PC-9 (cell line): Measurements from ENCODE around the gene MYO1C. TPM values are rescaled to one million over a fixed set of nuclear protein-coding genes. Genes with fewer than 3 reads are reported as not detected.

Source experiments
- BruUV-seq: library from RNA; stranded (reverse); fragments of 400-500 nt; replicated peaks from 2 replicates; lab custom pipeline; 2021; lab: Mats Ljungman, UMichigan
- CTCF ChIA-PET: fragments of 300-600 bp; sonication (Branson Sonifier 250); formaldehyde crosslinking; loops from one replicate; lab custom pipeline; 2022; ENCODE audit warnings: antibody characterized with exemption; lab: Charles Lee
- POLR2A ChIA-PET: fragments of 300-600 bp; sonication (Branson Sonifier 250); formaldehyde crosslinking; loops from one replicate; lab custom pipeline; 2022; ENCODE audit warnings: antibody characterized with exemption; ENCODE audit not compliant: unreplicated experiment; lab: Charles Lee
- DNase-seq, 2 experiments: peaks; one replicate each; pipeline versions ENCODE4 v3.0.0 to v3.0.0-alpha.2; 2015 to 2022; ENCODE audit warnings: mixed read lengths in 1 of 2
- H2AFZ ChIP-seq: fragments of 200-600 bp; sonication (generic); 2 replicates; pipeline ENCODE4 v1.8.1; 2017; ENCODE audit warnings: antibody characterized with exemption
- H3F3A ChIP-seq: fragments of 200-600 bp; sonication (generic); 2 replicates; pipeline ENCODE4 v1.8.1; 2017; ENCODE audit warnings: antibody characterized with exemption, mild to moderate bottlenecking, low read depth; ENCODE audit not compliant: insufficient read depth
- H3K27ac ChIP-seq: fragments of 200-600 bp; sonication (generic); 2 replicates; pipeline ENCODE4 v1.6.1; 2016; ENCODE audit warnings: mixed run types
- H3K27me3 ChIP-seq: fragments of 200-600 bp; sonication (generic); 2 replicates; pipeline ENCODE4 v1.6.1; 2016; ENCODE audit warnings: low read depth, mixed run types; ENCODE audit not compliant: insufficient read depth
- H3K36me3 ChIP-seq: fragments of 200-600 bp; sonication (generic); 2 replicates; pipeline ENCODE4 v1.6.1; 2016; ENCODE audit warnings: low read depth, mixed run types
- H3K4me1 ChIP-seq: fragments of 200-600 bp; sonication (generic); replicated peaks from 2 replicates; pipeline ENCODE4 v1.6.1; 2016; ENCODE audit warnings: mixed run types; ENCODE audit not compliant: insufficient read depth
- H3K4me2 ChIP-seq: fragments of 200-600 bp; sonication (generic); 2 replicates; pipeline ENCODE4 v1.6.1; 2017; ENCODE audit warnings: mixed run types
- H3K4me3 ChIP-seq: fragments of 200-600 bp; sonication (generic); 2 replicates; pipeline ENCODE4 v1.6.1; 2016; ENCODE audit warnings: mixed run types
- H3K79me2 ChIP-seq: fragments of 200-600 bp; sonication (generic); 2 replicates; pipeline ENCODE4 v1.6.1; 2017; ENCODE audit warnings: low read depth, mixed run types
- H3K9me2 ChIP-seq: fragments of 200-600 bp; sonication (generic); 2 replicates; pipeline ENCODE4 v1.8.1; 2017; ENCODE audit warnings: mild to moderate bottlenecking; ENCODE audit not compliant: insufficient read depth
- H3K9me3 ChIP-seq: fragments of 200-600 bp; sonication (generic); 2 replicates; pipeline ENCODE4 v1.8.1; 2016; ENCODE audit warnings: low read depth; ENCODE audit not compliant: insufficient read depth
- H4K20me1 ChIP-seq: fragments of 200-600 bp; sonication (generic); 2 replicates; pipeline ENCODE4 v1.8.1; 2017; ENCODE audit not compliant: insufficient read depth
- EZH2 ChIP-seq: fragments of 200-600 bp; sonication (generic); IDR thresholded peaks from 2 replicates; pipeline ENCODE4 v1.8.0; 2017; ENCODE audit warnings: antibody characterized with exemption, low read depth
- intact Hi-C: fragments of 100-400 bp; cut with micrococcal nuclease; formaldehyde crosslinking; loops from one replicate; pipeline ENCODE4 v1.10.0; 2022; ENCODE audit not compliant: unreplicated experiment
- total RNA-seq: library from RNA; stranded (reverse); gene quantifications from 2 replicates; pipeline ENCODE4 v1.2.3, GENCODE V29; 2021
- TF ChIP-seq, protein P1 (sequence below): fragments of 200-600 bp; sonication (generic); conservative IDR thresholded peaks from 2 replicates; pipeline ENCODE4 v1.6.1; 2017; ENCODE audit warnings: mixed run types, antibody characterized with exemption, mild to moderate bottlenecking, moderate library complexity

Gene MYO1C
- total RNA-seq, 1 experiment from 2014 or later: 237 TPM

DNA sequence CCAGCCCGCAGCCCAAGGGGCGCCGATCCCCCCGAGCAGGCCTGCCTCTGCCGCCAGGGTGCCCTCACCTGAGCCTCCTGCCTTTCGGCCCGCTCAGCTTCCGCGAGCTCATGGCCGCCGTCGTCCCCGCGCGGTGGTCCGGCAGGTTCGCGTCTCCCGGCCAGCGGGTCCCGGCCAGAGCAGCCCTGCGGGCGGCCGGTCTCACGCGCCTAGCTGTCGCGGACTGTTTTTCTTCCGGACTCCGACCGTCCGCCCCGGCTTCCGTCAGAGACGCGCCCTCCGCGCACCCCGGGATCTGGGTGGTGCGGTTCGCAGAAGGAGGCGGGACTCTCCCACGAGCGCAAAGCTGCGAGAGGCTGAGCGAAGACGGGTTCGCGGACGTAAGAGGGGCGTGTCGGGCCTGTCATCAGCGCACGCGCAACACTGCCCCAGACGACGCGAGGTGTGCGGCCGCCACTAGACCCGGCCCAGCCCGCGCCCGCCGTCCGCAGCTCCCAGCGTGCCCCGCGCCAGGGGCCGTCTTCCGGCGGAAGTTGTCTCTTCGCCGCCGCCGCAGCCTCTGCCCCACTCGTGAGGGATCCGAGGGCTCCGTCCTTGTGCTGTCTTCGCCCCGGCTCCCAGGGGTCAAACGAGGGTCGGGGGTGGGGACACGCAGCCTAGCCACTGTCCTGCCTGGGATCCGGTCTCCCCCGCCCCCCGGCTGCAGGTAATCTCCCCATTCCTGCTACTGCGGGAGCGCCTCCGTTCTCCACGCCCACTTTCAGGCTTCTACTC, 24.1 kb upstream of the MYO1C start, which contains the start of gene INPP5K:
Gene INPP5K, minus strand, starts transcription at position 225 of the 774 bp plus-strand sequence. Its CDS starts 113 bp downstream, at position 112.
- 0 out of 2 replicates have a peak, but pooled peaks cover 8% of the 10 kb centered on the region for H4K20me1 ChIP-seq
- peaks cover 32% of the 10 kb centered on the region for H3K79me2 ChIP-seq
- H3K36me3 ChIP-seq: no peaks in the 10 kb centered on the region; the same call in 1 of the 2 replicates
- peak within 1 kb of the TSS; percentile 79 for H2AFZ ChIP-seq
- H3K9me2 ChIP-seq: no peaks in the 10 kb centered on the region
- peaks cover 43% of the 10 kb centered on the region for H3F3A ChIP-seq
- peak within 1 kb of the TSS; percentile 95 for H3K4me2 ChIP-seq
- ChIA-PET CTCF (interaction anchor here (0.6 to 3.2 kb wide), 5 partner anchors 61 to 282 kb away, joined by 3 to 32 read pairs (median 4); partner anchors contain the start of gene CRK), POLR2A (interaction anchor here (0.6 to 1.1 kb wide), 7 partner anchors 18 to 376 kb away, joined by 3 to 16 read pairs (median 4); no protein-coding TSS in a partner anchor)
- peaks cover 13% of the 10 kb centered on the region for H3K4me1 ChIP-seq
- intact Hi-C loops: loop anchor here (1.0 to 5.0 kb wide), 4 partner anchors 28 to 259 kb away; partner anchors contain the start of gene CRK
- peak; percentile 92 to 99 for DNase-seq
- peak within 1 kb of the TSS; percentile 72 for H3K4me3 ChIP-seq
- no peaks in the 10 kb centered on the region for H3K9me3 ChIP-seq
- peak within 1 kb of the TSS; percentile 63 for H3K27ac ChIP-seq
- no peaks in the 10 kb centered on the region for H3K27me3 ChIP-seq
- no peak for TF ChIP-seq EZH2
- TF ChIP-seq, protein P1, sequence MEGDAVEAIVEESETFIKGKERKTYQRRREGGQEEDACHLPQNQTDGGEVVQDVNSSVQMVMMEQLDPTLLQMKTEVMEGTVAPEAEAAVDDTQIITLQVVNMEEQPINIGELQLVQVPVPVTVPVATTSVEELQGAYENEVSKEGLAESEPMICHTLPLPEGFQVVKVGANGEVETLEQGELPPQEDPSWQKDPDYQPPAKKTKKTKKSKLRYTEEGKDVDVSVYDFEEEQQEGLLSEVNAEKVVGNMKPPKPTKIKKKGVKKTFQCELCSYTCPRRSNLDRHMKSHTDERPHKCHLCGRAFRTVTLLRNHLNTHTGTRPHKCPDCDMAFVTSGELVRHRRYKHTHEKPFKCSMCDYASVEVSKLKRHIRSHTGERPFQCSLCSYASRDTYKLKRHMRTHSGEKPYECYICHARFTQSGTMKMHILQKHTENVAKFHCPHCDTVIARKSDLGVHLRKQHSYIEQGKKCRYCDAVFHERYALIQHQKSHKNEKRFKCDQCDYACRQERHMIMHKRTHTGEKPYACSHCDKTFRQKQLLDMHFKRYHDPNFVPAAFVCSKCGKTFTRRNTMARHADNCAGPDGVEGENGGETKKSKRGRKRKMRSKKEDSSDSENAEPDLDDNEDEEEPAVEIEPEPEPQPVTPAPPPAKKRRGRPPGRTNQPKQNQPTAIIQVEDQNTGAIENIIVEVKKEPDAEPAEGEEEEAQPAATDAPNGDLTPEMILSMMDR: no peak
- no TSS peak for BruUV-seq

DNA sequence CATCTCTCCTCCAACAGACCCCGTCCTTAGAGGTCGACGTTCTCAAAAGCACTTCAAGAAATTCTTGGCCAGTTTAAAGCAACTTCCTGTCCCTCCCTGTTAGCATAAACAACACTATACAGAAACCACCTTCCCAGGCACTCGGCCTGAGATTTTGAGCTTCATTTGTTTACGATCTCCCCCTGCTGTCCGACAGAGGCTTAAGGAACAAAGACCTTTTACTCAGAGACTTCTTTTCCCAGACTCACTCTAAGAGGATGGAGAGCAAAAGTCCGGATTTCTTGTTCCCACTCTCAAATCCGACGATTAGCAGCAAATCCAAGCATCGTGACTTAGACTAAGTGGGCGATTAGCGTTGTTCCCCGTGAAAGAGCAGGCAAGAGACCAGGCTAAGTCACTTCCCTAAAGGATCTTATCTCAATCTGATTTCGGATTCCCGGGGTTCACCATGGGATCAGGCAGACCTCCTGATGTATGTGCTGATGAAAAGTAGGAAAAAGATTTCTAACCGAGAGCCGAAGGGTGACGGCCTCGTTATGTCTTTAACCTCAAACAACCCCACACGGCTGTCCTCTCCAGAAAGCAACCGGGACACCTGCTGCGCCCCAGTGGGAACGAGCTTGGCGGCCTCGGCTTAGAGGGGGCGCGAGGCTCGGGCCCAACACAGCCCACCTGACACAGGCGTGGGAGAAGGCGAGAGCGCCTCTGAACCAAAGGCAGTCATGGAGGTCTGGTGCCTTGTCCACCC, 23.3 kb upstream of the MYO1C start:
- H3K4me3 ChIP-seq: peak overlapping the region; percentile 72
- H3K4me1 ChIP-seq: peaks cover 13% of the 10 kb centered on the region
- peaks cover 32% of the 10 kb centered on the region for H3K79me2 ChIP-seq
- H2AFZ ChIP-seq: peak overlapping the region; percentile 79
- H3K27me3 ChIP-seq: no peaks in the 10 kb centered on the region
- BruUV-seq: TSS peak; percentile 54
- H3K36me3 ChIP-seq: no peaks in the 10 kb centered on the region; the same call in 1 of the 2 replicates
- peak overlapping the region; percentile 40 for H3K27ac ChIP-seq
- H3F3A ChIP-seq: peaks cover 36% of the 10 kb centered on the region
- H3K9me3 ChIP-seq: no peaks in the 10 kb centered on the region
- peaks cover 8% of the 10 kb centered on the region; the same call in 1 of the 2 replicates for H4K20me1 ChIP-seq
- ChIA-PET CTCF (interaction anchor here (0.5 to 3.2 kb wide), 14 partner anchors 24 to 458 kb away, joined by 3 to 32 read pairs (median 4); partner anchors contain the start of gene CRK), POLR2A (interaction anchor here (0.6 to 1.1 kb wide), 6 partner anchors 18 to 133 kb away, joined by 3 to 5 read pairs (median 4); no protein-coding TSS in a partner anchor)
- TF ChIP-seq, protein P1: peak; percentile 81
- no peak for TF ChIP-seq EZH2
- DNase-seq: peak; percentile 72 to 76
- intact Hi-C loops: loop anchor here (1.0 to 5.0 kb wide), 6 partner anchors 27 to 259 kb away; partner anchors contain the start of gene CRK
- no peaks in the 10 kb centered on the region for H3K9me2 ChIP-seq
- peak overlapping the region; percentile 95 for H3K4me2 ChIP-seq

DNA sequence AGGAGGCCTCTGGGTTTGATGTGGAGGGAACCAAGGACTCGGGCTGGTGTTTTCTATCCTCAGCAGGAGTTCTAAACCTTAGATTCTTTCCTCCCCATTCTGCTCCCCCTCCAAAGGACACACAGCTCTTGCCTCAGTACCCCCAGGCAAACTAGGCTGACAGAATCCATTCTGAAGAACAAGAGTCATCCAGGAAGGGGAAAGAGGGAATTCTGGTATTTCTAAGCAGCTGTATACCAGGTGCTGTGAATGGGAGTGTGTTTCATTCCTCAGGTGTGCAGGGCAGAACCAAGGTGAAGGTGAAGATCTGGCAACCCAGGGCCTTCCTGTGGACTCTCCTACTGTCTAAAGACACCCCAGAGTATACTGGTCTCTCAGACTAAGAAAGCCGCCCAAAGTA, 19.9 kb upstream of the MYO1C start:
- POLR2A ChIA-PET: interaction anchor here (0.7 kb wide), 1 partner anchor 36 kb away, joined by 6 read pairs; no protein-coding TSS in a partner anchor

More for the DNA sequence above, 19.9 kb upstream of the MYO1C start:
- no TSS peak for BruUV-seq
- no peak for DNase-seq
- Histone ChIP-seq H3K9me2 (no peaks in the 10 kb centered on the region), H3K4me2 (no peak overlapping the region), H3K27me3 (no peaks in the 10 kb centered on the region), H2AFZ (no peak overlapping the region), H3K9me3 (no peaks in the 10 kb centered on the region), H3K27ac (no peak overlapping the region), H3K4me3 (no peak overlapping the region), H3K79me2 (peaks cover 25% of the 10 kb centered on the region), H4K20me1 (peaks cover 3% of the 10 kb centered on the region; the same call in 1 of the 2 replicates), H3K36me3 (no peaks in the 10 kb centered on the region), H3F3A (peaks cover 19% of the 10 kb centered on the region), H3K4me1 (peaks cover 7% of the 10 kb centered on the region)
- intact Hi-C loops: no loop called here
- TF ChIP-seq, protein P1: no peak
- TF ChIP-seq EZH2: no peak
- CTCF ChIA-PET: no interaction called here
